K562 (cell line): Measurements from ENCODE around the gene DUSP9. TPM values are rescaled to one million over a fixed set of nuclear protein-coding genes. Genes with fewer than 3 reads are reported as not detected.

Experiments used
- CSDE1 ChIP-seq, 2 experiments: fragments of 450-650 bp; IDR thresholded peaks; 2 replicates each; pipeline ENCODE4 v1.6.1; 2016; ENCODE audit warnings: mild to moderate bottlenecking in 1 of 2
- ETV1 ChIP-seq: fragments of 450-650 bp; conservative IDR thresholded peaks from 2 replicates; pipeline ENCODE4 v1.6.1; 2016; ENCODE audit warnings: missing genetic modification characterization, control low read depth, low read depth, missing compliant biosample characterization
- NFXL1 ChIP-seq: fragments of 450-650 bp; formaldehyde crosslinking; IDR thresholded peaks from 2 replicates; pipeline ENCODE4 v1.4.0; 2021; ENCODE audit warnings: mild to moderate bottlenecking
- TFAM ChIP-seq: fragments of 250-450 bp; sonication (Bioruptor Pico); conservative IDR thresholded peaks from 2 replicates; pipeline ENCODE4 v1.5.0; 2021; ENCODE audit warnings: mild to moderate bottlenecking, moderate library complexity
- ZNF407 ChIP-seq: fragments of 450-650 bp; IDR thresholded peaks from 2 replicates; pipeline ENCODE4 v1.6.1; 2016; ENCODE audit warnings: low read depth
- polyA plus RNA-seq, 8 experiments: library from polyadenylated mRNA; depleted of rRNA in 4 of 8; stranded (reverse) in 5 of 8; unstranded in 3 of 8; fragments of >200 nt; fragmentation: Nextera tagmentation in 2 of 8; fragmentation: Illumina TruSeq in 1 of 8; extraction: Ambion mirVana in 2 of 8; extraction: Trizol in 1 of 8; gene quantifications; 2 replicates each; pipeline versions ENCODE4 v1.2.1 to v1.2.3, GENCODE V29; 2011 to 2014; ENCODE audit warnings: inconsistent platforms in 1 of 8, missing spikeins in 1 of 8
- total RNA-seq, 7 experiments: library from RNA; depleted of rRNA in 6 of 7; stranded (reverse); fragments of >200 nt in 6 of 7; fragmentation: Illumina TruSeq in 2 of 7; extraction: Trizol in 2 of 7; gene quantifications; 2 replicates each; pipeline versions ENCODE4 v1.2.1 to v1.2.3, GENCODE V29; 2011 to 2021; ENCODE audit warnings: low replicate concordance in 1 of 7

Gene DUSP9
- total and polyA plus RNA-seq, 9 of the 15 experiments (the other 6 are each of a cell fraction or from before 2014, with no cell fraction given) = 0.11 to 14.1 (median 5.5) TPM

DNA sequence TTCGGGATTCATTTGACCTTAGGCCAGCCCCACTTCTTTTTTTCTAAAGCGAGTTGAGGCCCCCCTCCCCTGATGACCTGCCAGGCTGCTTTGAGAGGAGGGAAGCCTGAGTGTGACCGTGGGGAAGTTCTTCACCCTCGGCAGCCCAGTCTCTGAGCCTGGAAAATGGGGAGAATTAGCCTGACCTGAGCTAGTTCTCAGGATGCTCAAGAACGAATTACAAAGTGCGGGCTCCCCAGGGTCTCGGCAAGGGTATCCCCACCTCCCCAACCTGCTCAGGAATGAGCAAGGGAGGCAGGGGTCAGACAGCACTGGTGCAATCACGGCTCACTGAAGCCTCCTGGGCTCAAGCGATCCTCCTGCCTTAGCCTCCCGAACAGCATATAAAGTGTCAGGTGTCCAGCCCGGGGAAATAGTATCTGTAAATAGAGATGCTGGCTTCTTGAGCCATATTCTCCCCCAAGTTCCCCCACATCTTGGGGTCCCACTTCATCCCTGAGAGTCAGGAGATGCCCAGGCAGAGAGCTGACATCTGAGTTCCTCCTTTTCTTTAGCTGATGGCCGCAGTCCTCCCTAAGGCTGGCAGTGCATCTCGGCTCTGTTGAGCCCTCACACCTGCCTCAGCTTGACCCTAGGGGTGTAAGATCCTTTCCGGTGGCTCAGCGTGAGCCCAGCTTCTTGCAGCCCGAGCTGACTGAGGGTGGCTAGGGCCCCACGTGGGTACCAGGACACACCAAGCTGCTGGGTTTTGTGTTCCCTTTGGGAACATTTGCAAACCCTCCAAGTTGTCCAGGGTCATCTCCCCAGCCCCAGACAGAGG lies 1.6 kb downstream of the DUSP9 start (continued):
- TF ChIP-seq ZNF407 (no peak), CSDE1 (IDR thresholded peaks at IDR 0.05) (no peak), ETV1 (tag) (no peak), TFAM (no peak), NFXL1 (CRISPR knock-in tag) (no peak)
